ENCODE measurements around the gene HOXA6. TPM values are rescaled to one million over a fixed set of nuclear protein-coding genes. Genes with fewer than 3 reads are reported as not detected.

Gene HOXA6
- total and polyA plus RNA-seq, 2 of the 4 experiments (the other 2 are of a cell fraction): 1.4 to 1.8 TPM

- dilution Hi-C loops (cut with HindIII; ENCODE audit: low sequenced_read_pairs, unreplicated experiment) (no loop called here), in situ Hi-C loops (cut with MboI; ENCODE audit: low sequenced_read_pairs) (no loop called here), intact Hi-C loops (cut with micrococcal nuclease) (no loop called here)
- peak overlapping the region; percentile 37; the same call in 1 of the 2 replicates for H3K56ac ChIP-seq (ENCODE audit: extremely low read depth, insufficient read depth, low read length)
- H3K9me3 ChIP-seq (ENCODE audit: control insufficient read depth, insufficient read depth, low read length): no peaks in the 10 kb centered on the region
- H2AK5ac ChIP-seq (ENCODE audit: low read depth, low read length): no peak overlapping the region
- no peak overlapping the region for H3K4me3 ChIP-seq (ENCODE audit: insufficient read depth, low read depth, low read length)
- H2AK9ac ChIP-seq (replicated peaks; ENCODE audit: low read depth, low read length, poor library complexity): no peak overlapping the region
- H3K14ac ChIP-seq (replicated peaks; ENCODE audit: low read depth, low read length): no peak overlapping the region
- H4K20me1 ChIP-seq (ENCODE audit: insufficient read depth, low read length): no peaks in the 10 kb centered on the region
- peak overlapping the region; percentile 45; the same call in 1 of the 2 replicates for H3K9ac ChIP-seq (ENCODE audit: low read depth, low read length)
- H3K4ac ChIP-seq (ENCODE audit: low read depth, low read length): no peak overlapping the region; the same call in 1 of the 2 replicates
- no peak for ATAC-seq (ENCODE audit: low read depth)
- DNase-seq: peak; percentile 73
- no peak overlapping the region; the same call in 1 of the 2 replicates for H3K27ac ChIP-seq (ENCODE audit: insufficient read depth, low read length)
- peak overlapping the region; percentile 94 for H3K4me2 ChIP-seq (ENCODE audit: low read depth, low read length)
- no peak overlapping the region for H2BK20ac ChIP-seq (ENCODE audit: low read depth, low read length)
- H3K36me3 ChIP-seq (ENCODE audit: control insufficient read depth, insufficient read depth, low read length): peaks cover 9% of the 10 kb centered on the region
- ChIA-PET CTCF (interaction anchor here (0.9 kb wide), 1 partner anchor 23 kb away, joined by 3 read pairs; no protein-coding TSS in a partner anchor), POLR2A (ENCODE audit: unreplicated experiment) (no interaction called here)
- peak overlapping the region; percentile 35 for H2BK5ac ChIP-seq (ENCODE audit: low read depth, low read length, poor library complexity, severe bottlenecking)
- H2BK15ac ChIP-seq (ENCODE audit: low read depth, low read length): 0 out of 3 replicates have a peak overlapping the region, but pooled peaks have one; percentile 23
- no peaks in the 10 kb centered on the region for H3K27me3 ChIP-seq (ENCODE audit: control insufficient read depth, insufficient read depth, low read length)
- peak overlapping the region; percentile 60 for H3K23ac ChIP-seq (ENCODE audit: low read depth, low read length)
- H4K5ac ChIP-seq (ENCODE audit: low read depth, low read length): no peak overlapping the region
- peaks cover 8% of the 10 kb centered on the region; the same call in 1 of the 2 replicates for H3K9me1 ChIP-seq (ENCODE audit: insufficient read depth, low read length)
- H4K8ac ChIP-seq (ENCODE audit: low read depth in 2 of 2, low read length in 2 of 2): peak overlapping the region; percentile 16 to 57; a peak in 1 of 4 replicates
- no peak overlapping the region for H4K91ac ChIP-seq (ENCODE audit: insufficient read depth, low read depth, low read length)
- TF ChIP-seq CEBPB (IDR thresholded peaks at IDR 0.05; ENCODE audit: low read depth, low read length) (peak; percentile 65; the same call in 1 of the 2 replicates), POLR2A (IDR thresholded peaks at IDR 0.05; ENCODE audit: low read depth, low read length) (peak; percentile 26; the same call in 1 of the 2 replicates), MAFK (IDR thresholded peaks at IDR 0.05; ENCODE audit: low read depth, low read length) (no peak), CTCF (conservative IDR thresholded peaks at IDR 0.05; ENCODE audit: low read depth, low read length) (no peak), USF2 (IDR thresholded peaks at IDR 0.05; ENCODE audit: low read depth, low read length) (no peak)
- H3K18ac ChIP-seq (ENCODE audit: low read depth, low read length): peak overlapping the region; percentile 20; the same call in 1 of the 2 replicates
- peaks cover 23% of the 10 kb centered on the region for H3K4me1 ChIP-seq (ENCODE audit: control insufficient read depth, insufficient read depth, low read length)
- no CpG with 5 or more reads among the region's 2 CpGs for whole genome bisulfite sequencing, 2 experiments (ENCODE audit: extremely low coverage in 2 of 2, insufficient read length in 1 of 2)
- no TSS peak for BruUV-seq (replicated peaks)
- H3K79me1 ChIP-seq (ENCODE audit: low read depth in 1 of 2, low read length in 2 of 2): peaks cover 9 to 45% of the 10 kb centered on the region in 2 experiments
- no peak overlapping the region for H2AFZ ChIP-seq (replicated peaks; ENCODE audit: low read length, poor library complexity)
- H2BK120ac ChIP-seq (ENCODE audit: low read depth, low read length): no peak overlapping the region
Measured at GRCh38 chr7:27137640-27138315, 9.8 kb downstream of the HOXA6 start.
